IPS DF 6.9 (cell line): ENCODE data around the gene TC2N.

Source experiments
- DNase-seq: peaks from one replicate; pipeline ENCODE4 v3.0.0-alpha.2; 2013; ENCODE audit warnings: low read depth, low spot score
- H3K27ac ChIP-seq: one replicate; pipeline ENCODE4 v1.5.1; 2013; ENCODE audit warnings: low read length, control low read depth
- H3K27me3 ChIP-seq: 2 replicates; pipeline ENCODE4 v1.6.1; 2013; ENCODE audit warnings: mild to moderate bottlenecking, low read length; ENCODE audit not compliant: control insufficient read depth, insufficient read depth
- H3K36me3 ChIP-seq: 2 replicates; pipeline ENCODE4 v1.6.1; 2013; ENCODE audit warnings: low read length; ENCODE audit not compliant: control insufficient read depth, insufficient read depth
- H3K4me1 ChIP-seq: 2 replicates; pipeline ENCODE4 v1.6.1; 2013; ENCODE audit warnings: low read length; ENCODE audit not compliant: control insufficient read depth, insufficient read depth
- H3K4me3 ChIP-seq: 2 replicates; pipeline ENCODE4 v1.5.1; 2013; ENCODE audit warnings: mild to moderate bottlenecking, low read length
- H3K9me3 ChIP-seq: 2 replicates; pipeline ENCODE4 v1.6.1; 2013; ENCODE audit warnings: low read length, inconsistent platforms; ENCODE audit not compliant: control insufficient read depth, insufficient read depth
- WGBS: extraction: QIAGEN DNeasy Blood & Tissue Kit; methylation state at CpG from one replicate; pipeline ENCODE4 v1.1.7; 2013; ENCODE audit warnings: mixed read lengths, missing lambda C conversion rate; ENCODE audit not compliant: insufficient read length, insufficient coverage; 5-methylcytosine and 5-hydroxymethylcytosine counted together

Gene TC2N

DNA sequence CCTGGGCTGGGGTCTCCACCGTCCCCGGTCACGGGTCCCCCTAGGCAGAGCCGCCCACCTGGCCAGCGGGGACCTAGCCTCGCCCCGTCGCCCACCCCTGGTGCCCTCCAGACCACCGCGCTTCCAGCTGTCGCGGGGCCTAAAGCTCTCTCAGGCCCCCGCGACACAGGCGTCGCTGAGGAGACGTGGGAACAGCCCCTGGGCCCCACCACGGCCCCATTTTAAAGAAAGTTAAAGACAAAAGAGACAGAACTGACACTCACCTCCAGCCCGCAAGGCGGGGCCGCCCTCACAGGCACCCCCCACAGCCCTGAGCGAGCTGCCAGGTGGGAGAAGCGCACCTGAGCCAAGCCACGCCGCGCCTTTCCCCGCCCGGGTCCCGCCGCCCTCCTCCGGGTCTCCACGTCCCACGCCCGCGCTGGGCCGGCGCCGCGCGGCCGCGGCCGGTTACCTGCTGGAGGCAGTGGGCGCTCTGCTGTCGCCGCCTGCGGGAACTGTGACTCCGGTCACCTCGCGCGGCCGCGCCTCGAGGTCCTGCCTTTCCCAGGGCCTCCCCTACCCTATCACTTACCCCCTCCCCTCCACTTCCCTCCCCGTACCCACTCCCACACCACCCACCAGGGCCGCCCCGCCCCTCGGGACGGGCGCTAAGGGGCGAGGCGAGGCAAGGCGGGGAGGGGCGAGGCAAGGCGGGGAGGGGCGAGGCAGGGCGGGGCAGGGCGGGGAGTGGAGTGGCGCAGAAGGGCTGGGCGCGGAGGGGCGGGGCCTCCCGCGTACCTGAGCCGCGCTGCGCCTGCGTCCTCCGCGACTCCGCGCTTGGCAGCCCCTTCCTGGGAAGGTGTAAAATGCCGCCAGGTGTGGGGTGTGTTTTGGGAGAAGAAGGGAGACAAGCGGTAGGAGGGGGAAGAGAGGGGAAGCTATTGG, 31.2 kb downstream of the TC2N start:
- peak; percentile 73 for DNase-seq
- no peaks in the 10 kb centered on the region for H3K4me1 ChIP-seq
- WGBS, result no CpG with 5 or more reads among the region's 84 CpGs
- H3K27ac ChIP-seq, result no peak overlapping the region
- no peaks in the 10 kb centered on the region for H3K36me3 ChIP-seq
- no peaks in the 10 kb centered on the region for H3K9me3 ChIP-seq
- H3K4me3 ChIP-seq, result peak overlapping the region; percentile 95
- no peaks in the 10 kb centered on the region for H3K27me3 ChIP-seq

DNA sequence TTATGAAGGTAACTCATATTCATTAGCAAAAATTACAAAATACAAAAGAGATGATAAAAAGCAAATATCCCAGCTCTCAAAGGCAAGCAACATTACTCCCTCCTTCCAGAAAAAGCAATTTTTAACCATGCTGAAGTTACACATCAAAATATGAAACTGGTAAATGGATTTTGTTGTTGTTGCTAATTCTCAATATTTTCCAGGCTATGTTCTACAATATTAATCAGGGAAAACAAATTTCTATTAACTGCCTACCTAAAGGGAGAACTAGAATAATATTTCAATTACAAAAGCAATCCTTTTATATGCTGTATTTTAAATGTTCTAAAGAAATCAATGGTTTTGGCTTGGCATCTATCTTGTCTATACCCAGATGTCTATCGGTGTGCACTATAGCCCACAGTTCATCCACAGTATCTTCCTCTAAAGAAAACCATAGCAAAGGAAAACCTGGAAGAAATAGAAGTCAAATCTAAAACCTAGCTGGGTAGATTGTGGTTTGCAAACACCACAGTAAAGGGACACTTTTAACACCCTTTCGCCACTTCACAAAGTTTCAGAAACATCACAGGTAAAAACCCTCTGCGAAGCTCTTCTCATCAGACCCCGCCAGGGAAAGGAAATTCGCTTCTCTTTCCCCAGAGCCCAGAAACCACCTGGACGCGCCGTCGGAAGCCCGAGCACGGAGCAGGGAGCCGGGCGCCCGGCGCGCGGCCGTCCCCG, 32.0 kb downstream of the TC2N start:
- no CpG with 5 or more reads among the region's 19 CpGs for WGBS
- no peaks in the 10 kb centered on the region for H3K9me3 ChIP-seq
- DNase-seq, result no peak
- H3K27ac ChIP-seq, result no peak overlapping the region
- no peaks in the 10 kb centered on the region for H3K27me3 ChIP-seq
- no peaks in the 10 kb centered on the region for H3K4me1 ChIP-seq
- H3K4me3 ChIP-seq, result peak overlapping the region; percentile 95; the same call in 1 of the 2 replicates
- no peaks in the 10 kb centered on the region for H3K36me3 ChIP-seq

DNA sequence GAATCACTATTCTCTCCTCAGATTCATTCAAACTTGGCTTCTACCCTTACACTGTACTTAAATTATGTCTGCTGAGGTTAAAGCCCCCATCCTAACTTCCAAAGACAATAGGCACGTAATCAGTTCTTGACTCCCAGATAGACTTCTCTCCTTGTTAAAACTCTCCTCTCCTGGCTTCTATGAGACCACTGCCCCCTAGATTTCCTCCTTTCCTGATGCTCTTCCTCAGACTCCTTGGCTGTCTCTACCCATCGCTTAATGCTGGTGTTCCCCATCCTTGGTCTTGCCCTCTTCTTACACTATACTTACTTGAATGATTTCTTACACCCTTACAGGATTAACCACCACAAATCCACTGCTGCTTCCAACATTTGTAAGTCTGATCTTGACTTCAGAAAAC, 32.8 kb downstream of the TC2N start:
- Histone ChIP-seq H3K4me3 (no peak overlapping the region), H3K9me3 (no peaks in the 10 kb centered on the region), H3K27me3 (no peaks in the 10 kb centered on the region), H3K27ac (no peak overlapping the region), H3K4me1 (no peaks in the 10 kb centered on the region; the same call in 1 of the 2 replicates), H3K36me3 (no peaks in the 10 kb centered on the region)
- WGBS, result no CpG with 5 or more reads among the region's 2 CpGs
- no peak for DNase-seq

DNA sequence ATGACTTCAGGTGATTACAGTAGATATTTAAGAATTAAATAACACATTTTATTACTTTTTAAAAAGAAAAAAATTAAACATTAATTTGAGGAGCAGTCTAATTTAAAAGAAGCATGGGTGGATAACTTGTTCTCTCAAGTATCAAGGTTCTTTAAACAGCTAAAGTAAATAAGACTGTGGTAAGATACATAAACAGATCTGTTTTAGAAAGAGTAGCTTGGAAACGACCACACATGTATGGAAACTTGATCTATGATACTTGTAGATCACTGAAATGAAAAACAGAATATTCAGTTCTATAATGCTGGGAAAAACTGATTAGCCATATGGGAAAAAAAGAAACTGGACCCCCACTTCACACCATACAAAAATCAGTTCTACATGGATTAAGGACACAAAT, 36.0 kb downstream of the TC2N start:
- H3K9me3 ChIP-seq, result no peaks in the 10 kb centered on the region
- H3K27ac ChIP-seq, result no peak overlapping the region
- no peak for DNase-seq
- H3K36me3 ChIP-seq, result no peaks in the 10 kb centered on the region; the same call in 1 of the 2 replicates
- WGBS, result no CpG with 5 or more reads among the region's 1 CpG
- H3K27me3 ChIP-seq, result no peaks in the 10 kb centered on the region
- no peak overlapping the region for H3K4me3 ChIP-seq
- H3K4me1 ChIP-seq, result no peaks in the 10 kb centered on the region; the same call in 1 of the 2 replicates

DNA sequence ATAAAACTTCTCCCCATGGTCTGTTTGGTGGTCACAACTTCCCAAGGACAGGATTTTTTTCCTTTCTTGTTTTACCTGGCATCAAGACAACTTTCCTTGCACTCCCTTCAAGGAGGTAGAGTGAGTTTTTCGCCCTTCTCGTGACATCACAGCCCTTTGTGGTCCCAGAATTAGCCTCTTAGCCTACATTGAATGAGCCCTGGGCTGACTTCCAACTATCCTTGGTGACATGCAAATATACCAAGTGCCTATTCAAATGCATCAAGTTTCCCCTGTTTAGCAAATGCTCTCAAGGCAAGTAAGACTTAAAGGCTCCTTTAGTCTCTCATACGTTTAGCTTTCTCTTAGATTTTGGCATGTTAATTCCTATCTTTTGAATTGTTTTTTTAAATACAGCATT, 36.6 kb downstream of the TC2N start:
- no peaks in the 10 kb centered on the region; the same call in 1 of the 2 replicates for H3K4me1 ChIP-seq
- no CpG with 5 or more reads among the region's 3 CpGs for WGBS
- peak; percentile 57 for DNase-seq
- H3K27ac ChIP-seq, result no peak overlapping the region
- H3K4me3 ChIP-seq, result no peak overlapping the region
- H3K27me3 ChIP-seq, result no peaks in the 10 kb centered on the region
- H3K9me3 ChIP-seq, result no peaks in the 10 kb centered on the region
- H3K36me3 ChIP-seq, result no peaks in the 10 kb centered on the region; the same call in 1 of the 2 replicates

DNA sequence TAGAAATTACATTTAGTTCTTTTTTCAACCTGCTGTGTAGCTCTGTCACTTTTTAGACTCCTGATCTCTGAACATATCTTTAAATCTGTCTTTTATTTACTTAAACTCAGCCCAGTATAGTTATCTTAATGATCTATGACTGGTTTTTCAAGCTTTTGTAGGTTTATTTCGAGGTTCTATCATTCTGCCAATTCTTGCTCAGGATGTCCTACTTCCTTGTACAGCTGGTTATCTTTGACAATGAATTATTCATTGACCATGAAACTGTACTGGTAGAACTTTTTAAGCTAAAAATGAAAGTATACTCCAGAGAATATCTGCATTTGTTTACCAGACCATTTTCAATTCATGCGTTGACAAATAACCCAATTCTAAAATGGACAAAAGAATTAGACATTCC, 37.8 kb downstream of the TC2N start:
- Histone ChIP-seq H3K9me3 (no peaks in the 10 kb centered on the region), H3K36me3 (no peaks in the 10 kb centered on the region; the same call in 1 of the 2 replicates), H3K4me3 (no peak overlapping the region), H3K27me3 (no peaks in the 10 kb centered on the region), H3K4me1 (no peaks in the 10 kb centered on the region; the same call in 1 of the 2 replicates), H3K27ac (no peak overlapping the region)
- WGBS, result no CpG with 5 or more reads among the region's 2 CpGs
- DNase-seq, result no peak

DNA sequence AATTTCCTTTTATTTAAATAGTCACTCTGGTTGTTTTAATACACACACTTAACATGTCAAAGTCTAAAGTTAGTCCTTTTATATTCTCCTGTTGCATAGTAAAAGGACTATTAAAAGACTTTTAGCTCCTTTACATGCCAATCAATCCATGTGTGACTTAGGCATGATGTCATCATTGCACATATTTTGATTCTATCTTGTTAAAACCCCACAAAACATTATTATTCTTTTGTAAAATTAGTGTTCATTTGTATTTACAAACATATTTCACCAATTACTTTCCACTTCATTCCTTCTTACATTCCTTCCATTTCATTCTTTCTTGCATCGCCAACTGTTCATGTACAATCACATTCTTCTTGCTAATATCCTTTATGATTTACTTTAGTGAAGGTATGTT, 39.6 kb downstream of the TC2N start:
- Histone ChIP-seq H3K9me3 (no peaks in the 10 kb centered on the region), H3K4me1 (no peaks in the 10 kb centered on the region; the same call in 1 of the 2 replicates), H3K27ac (no peak overlapping the region), H3K27me3 (no peaks in the 10 kb centered on the region), H3K36me3 (no peaks in the 10 kb centered on the region; the same call in 1 of the 2 replicates), H3K4me3 (no peak overlapping the region)
- 100% methylated on average over 1 of the region's 1 CpG for WGBS
- no peak for DNase-seq

DNA sequence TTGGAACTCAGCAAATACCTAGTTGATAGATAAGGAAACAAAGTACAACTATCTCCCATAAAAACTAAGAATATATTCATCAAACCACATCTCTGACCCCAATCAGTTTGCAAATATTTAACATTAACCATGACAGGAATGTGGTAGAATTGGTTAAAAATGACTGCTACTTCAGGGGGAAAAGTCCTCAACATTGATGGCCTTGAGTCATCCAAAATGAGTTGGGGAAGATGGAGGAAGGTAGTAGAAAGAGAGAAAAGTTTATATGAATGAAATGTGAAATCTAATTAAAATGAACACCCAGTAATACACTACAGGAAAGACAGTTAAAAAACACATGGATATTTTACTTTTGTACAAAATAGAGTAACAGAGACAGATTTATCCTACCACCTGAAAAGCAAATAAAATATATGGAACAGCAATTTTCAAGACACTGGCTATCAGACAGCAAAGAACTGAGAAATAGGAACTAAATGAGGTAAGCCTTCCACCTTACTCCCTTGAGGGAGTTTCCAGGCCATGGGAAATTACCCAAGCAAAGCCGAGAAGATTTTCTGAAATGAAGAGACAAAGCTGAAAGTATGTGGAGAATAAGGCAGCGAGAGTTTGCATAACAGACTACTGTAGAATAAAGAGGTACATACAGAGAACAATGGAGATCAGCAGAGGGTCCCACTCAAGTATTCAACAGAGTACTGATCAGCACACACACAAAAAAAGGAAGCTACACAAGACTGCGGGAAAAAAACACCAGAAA, 49.6 kb downstream of the TC2N start:
- DNase-seq, result no peak
- H3K36me3 ChIP-seq, result no peaks in the 10 kb centered on the region
- no CpG with 5 or more reads among the region's 3 CpGs for WGBS
- H3K27me3 ChIP-seq, result no peaks in the 10 kb centered on the region
- no peak overlapping the region for H3K4me3 ChIP-seq
- H3K9me3 ChIP-seq, result no peaks in the 10 kb centered on the region
- H3K27ac ChIP-seq, result no peak overlapping the region
- no peaks in the 10 kb centered on the region for H3K4me1 ChIP-seq

DNA sequence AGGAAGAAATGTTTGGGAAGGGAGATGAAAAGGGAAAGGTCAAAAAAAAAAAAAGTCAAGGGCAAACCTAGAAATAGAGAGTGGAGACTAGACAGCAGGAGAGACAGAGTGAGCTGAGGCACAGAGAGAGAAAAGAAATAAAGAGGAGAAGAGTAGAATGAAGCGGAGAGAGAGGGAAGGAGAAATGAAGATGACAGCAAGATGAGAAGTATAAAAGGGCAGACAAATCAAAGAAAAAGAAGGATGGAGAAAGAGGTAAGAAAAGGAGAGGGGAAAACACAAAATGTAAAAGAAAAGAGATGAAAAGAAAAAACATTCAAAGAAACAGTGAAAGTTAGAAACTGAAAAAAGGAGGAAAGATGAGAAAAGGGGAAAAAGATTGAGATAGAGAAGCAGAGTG, 53.0 kb downstream of the TC2N start:
- DNase-seq, result no peak
- 100% methylated on average over 1 of the region's 1 CpG for WGBS

DNA sequence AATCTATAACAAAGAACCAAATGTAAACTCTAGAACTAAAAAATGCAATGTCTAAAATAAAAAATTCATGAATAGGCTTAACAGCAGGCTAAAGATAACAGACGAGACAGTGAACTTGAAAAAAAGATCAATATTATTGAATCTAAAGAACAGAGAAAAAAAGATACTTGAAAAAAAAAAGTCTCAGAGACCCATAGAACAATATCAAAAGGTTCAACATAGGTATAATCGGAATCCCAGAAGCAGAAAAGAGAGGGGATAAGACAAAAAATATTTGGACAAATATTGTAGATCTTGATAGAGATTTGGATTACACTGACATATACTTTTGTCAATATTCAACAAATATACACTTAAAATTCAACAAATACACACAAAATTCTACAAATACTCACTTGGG, 56.6 kb downstream of the TC2N start:
- no peaks in the 10 kb centered on the region for H3K4me1 ChIP-seq
- no peak for DNase-seq
- H3K4me3 ChIP-seq, result no peak overlapping the region
- H3K27ac ChIP-seq, result no peak overlapping the region
- WGBS, result no CpG with 5 or more reads among the region's 2 CpGs
- H3K36me3 ChIP-seq, result peaks cover 6% of the 10 kb centered on the region; the same call in 1 of the 2 replicates
- H3K9me3 ChIP-seq, result peaks cover 2% of the 10 kb centered on the region; the same call in 1 of the 2 replicates
- no peaks in the 10 kb centered on the region for H3K27me3 ChIP-seq

More for the DNA sequence above, 53.0 kb downstream of the TC2N start:
- no peaks in the 10 kb centered on the region for H3K4me1 ChIP-seq
- no peaks in the 10 kb centered on the region for H3K27me3 ChIP-seq
- H3K4me3 ChIP-seq, result no peak overlapping the region
- no peaks in the 10 kb centered on the region for H3K36me3 ChIP-seq
- H3K9me3 ChIP-seq, result no peaks in the 10 kb centered on the region
- no peak overlapping the region for H3K27ac ChIP-seq
